IPS-11a (cell line): ENCODE measurements around the gene SRSF12.
"Not testable (repeated sequence)": the region's sequence is repeated elsewhere in the genome, so short reads cannot be mapped to it uniquely, and the experiment has no call there.

Experiments used
- H3K4me3 ChIP-seq: one replicate; pipeline ENCODE4 v1.5.1; 2013; ENCODE audit warnings: low read depth, low read length, control low read depth

The SRSF12 gene

DNA sequence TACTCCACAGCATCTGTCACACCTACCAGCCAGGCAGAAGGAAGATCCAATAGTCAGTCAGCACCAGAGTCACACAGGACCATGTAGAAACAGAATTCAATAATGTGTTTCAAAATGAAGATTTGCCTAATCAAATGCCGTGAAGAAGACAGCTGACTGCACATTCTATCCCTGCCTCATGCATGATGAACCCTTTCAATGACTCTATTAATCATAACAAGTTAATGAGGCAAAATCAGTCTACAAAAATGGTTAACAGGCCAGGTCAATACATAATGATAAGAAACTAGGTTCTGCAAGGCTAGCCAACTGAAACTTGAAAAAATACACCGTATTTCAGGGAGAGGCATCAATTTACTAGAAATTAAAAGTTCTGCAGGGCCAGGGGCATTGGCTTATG lies 44.0 kb downstream of the SRSF12 start:
- no peak overlapping the region for H3K4me3 ChIP-seq

DNA sequence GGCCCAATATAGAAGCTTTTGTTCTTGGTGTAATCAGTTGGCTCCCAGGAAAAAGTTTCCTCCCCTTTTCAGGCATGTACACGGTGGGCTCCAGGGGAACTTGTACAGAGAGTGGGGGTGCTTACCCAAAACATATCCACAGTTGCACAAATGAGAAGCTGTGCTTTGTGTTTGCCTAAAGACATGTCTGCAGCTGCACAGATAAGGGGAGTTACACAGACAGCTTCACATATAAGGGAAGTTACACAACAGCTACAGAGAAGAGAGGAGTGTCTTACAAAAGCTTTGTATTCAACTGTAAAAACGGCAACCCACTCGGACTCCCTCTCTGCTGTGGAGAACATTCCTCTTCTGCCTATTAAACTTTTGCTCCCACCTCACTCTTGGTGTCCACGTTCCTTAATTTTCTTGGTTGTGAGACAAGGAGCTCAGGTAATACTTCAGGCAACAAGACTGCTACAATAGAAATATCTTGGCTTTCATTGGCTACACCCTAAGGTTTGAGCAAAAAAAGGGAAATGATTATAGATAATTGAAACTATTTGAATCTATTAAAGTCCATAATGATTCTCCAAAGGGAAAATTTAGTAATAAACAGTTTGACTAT lies 44.8 kb downstream of the SRSF12 start:
- H3K4me3 ChIP-seq = no peak overlapping the region

- no peak overlapping the region for H3K4me3 ChIP-seq
Measured at GRCh38 chr6:89071036-89071435, 46.8 kb downstream of the SRSF12 start.

DNA sequence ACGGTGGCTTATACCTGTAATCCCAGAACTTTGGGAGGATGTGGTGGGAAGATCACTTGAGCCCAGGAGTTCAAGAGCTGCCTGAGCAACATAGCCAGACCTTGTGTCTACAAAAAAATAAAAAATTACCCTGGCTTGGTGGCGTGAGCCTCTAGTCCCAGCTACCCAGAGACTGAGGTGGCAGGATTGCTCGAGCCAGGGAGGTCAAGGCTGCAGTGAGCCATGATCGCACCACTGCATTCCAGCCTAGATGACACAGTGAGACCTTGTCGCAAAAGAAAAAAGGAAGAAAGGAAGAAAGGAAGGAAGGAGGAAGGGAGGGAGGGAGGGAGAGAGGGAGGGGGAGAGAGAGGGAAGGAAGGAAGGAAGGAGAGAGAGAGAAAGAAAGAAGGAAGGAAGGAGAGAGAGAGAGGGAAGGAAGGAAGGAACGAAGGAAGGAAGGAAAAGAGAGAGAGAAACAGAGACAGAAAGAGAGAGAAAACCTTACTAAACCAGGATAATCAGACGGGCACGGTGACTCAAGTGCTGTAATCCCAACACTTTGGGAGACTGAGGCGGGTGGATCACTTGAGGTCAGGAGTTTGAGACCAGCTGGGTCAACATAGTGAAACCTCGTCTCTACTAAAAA lies 48.2 kb downstream of the SRSF12 start:
- H3K4me3 ChIP-seq = no peak overlapping the region

- no peak overlapping the region for H3K4me3 ChIP-seq
Measured at GRCh38 chr6:89068695-89069094, 49.2 kb downstream of the SRSF12 start.

- no peak overlapping the region for H3K4me3 ChIP-seq
Measured at GRCh38 chr6:89067796-89068195, 50.1 kb downstream of the SRSF12 start.

GRCh38 chr6:89066940-89067646 lies 50.8 kb downstream of the SRSF12 start:
- no peak overlapping the region for H3K4me3 ChIP-seq

DNA sequence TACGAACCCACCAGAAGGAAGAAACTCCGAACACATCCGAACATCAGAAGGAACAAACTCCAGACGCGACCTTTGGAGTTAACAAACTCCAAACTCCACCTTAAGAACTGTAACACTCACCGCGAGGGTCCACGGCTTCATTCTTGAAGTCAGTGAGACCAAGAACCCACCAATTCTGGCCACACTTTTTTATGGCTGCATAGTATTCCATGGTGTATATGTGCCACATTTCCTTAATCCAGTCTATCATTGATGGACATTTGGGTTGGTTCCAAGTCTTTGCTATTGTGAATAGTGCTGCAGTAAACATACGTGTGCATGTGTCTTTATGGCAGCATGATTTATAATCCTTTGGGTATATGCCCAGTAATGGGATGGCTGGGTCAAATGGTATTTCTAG lies 51.8 kb downstream of the SRSF12 start:
- not testable (repeated sequence) for H3K4me3 ChIP-seq

DNA sequence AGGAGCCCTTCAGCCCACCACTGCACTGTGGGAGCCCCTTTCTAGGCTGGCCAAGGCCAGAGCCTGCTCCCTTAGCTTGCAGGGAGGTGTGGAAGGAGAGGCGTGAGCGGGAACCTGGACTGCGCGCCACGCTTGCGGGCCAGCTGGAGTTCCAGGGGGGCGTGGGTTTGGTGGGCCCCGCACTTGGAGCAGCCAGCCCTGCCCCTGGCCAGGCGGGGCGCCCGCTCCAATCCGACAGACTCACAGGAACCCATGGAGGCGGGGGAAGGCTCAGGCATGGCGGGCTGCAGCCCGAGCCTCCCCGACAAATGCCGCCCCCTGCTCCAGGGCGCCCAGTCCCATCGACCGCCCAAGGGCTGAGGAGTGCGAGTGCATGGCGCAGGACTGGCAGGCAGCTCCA lies 52.9 kb downstream of the SRSF12 start:
- H3K4me3 ChIP-seq = not testable (repeated sequence)

- H3K4me3 ChIP-seq = no peak overlapping the region
Measured at GRCh38 chr6:89063881-89064280, 54.0 kb downstream of the SRSF12 start.

- no peak overlapping the region for H3K4me3 ChIP-seq
Measured at GRCh38 chr6:89059227-89059626, 58.6 kb downstream of the SRSF12 start.

DNA sequence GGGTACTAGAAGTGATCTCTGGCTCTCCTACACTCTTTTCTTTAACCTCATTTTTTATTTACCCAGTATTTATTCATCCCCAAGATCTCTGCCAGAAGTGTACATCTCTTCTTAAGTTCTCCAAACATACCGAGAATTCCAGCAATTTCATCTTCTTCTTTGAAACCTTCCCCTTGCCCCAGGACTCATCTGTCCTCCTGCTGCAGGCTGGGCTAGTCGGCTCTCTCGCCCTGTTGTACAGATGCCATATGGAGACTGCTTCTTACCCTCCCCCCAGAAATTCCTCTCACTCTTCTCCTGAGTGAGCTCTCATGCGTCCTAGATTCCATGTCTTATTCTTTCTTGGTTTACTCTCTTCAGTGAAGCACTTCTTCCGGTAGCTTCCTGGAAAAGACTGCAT lies 59.2 kb downstream of the SRSF12 start:
- no peak overlapping the region for H3K4me3 ChIP-seq

GRCh38 chr6:89057759-89058158 lies 60.1 kb downstream of the SRSF12 start:
- no peak overlapping the region for H3K4me3 ChIP-seq

GRCh38 chr6:89054208-89054607 lies 63.7 kb downstream of the SRSF12 start:
- no peak overlapping the region for H3K4me3 ChIP-seq

DNA sequence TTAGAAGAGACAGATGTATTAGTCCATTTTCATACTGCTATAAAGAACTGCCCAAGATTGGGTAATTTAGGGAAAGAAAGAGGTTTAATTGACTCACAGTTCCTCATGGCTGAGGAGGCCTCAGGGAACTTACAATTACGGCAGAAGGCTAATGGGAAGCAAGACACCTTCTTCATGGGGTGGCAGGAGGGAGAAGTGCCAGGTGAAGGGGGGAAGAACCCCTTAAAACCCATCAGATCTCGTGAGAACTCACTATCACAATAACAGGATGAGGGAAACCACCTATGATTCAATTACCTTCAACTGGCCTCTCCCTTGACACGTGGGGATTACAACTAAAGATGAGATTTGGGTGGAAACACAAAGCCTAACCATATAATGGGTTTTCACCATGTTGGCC lies 66.2 kb downstream of the SRSF12 start:
- no peak overlapping the region for H3K4me3 ChIP-seq

- no peak overlapping the region for H3K4me3 ChIP-seq
Measured at GRCh38 chr6:89050697-89051096, 67.2 kb downstream of the SRSF12 start.

GRCh38 chr6:89050155-89050554 lies 67.7 kb downstream of the SRSF12 start:
- H3K4me3 ChIP-seq = no peak overlapping the region

DNA sequence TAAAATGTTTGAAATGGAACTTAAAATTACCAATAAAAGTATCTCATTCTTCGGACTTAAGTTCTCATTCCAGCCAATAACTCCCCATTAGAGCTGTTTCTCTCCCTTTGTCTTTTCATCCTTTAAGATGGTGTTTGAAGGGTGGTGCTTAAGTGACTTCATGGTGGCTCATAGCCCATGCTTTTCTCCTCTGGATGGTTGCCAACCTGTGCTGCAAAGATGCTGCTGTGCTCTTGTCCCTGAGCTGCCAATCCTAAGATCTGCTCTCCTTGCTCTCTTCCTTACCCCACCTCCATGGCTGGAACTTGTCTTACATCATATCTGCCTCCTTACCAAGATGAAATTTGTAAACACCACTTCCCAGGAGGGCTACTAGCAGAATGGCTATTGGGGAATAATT lies 68.9 kb downstream of the SRSF12 start:
- no peak overlapping the region for H3K4me3 ChIP-seq

DNA sequence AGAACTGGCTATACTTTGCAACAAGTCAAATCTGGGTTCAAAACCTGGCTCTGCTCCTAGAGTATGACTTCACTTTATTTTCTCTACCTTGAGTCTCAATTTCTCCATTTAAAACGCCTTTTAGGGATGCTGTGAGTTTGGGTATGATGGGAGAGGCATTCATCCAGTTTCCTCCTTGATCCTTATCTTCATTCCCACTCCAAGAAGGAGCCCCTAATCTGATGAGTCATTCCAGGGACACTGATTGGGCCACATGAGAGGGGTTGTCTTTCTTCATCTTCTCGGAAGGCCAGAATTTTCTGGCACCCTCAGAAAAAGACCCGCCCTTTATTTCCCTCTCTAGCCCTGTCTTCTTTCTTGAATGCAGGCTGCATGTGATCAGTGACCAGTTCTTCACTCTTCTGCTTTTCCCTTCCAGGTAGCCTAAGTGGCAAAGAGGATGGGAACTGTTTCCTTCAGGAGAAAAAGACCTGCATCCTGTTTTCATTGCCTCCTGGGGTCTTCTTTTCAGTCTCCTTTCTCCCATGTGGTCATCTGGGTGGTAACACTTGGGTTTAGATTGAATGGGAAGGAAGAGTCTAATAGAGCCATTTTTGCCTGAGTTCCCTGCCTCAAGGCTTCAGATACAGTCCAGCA lies 69.5 kb downstream of the SRSF12 start:
- no peak overlapping the region for H3K4me3 ChIP-seq

- H3K4me3 ChIP-seq = no peak overlapping the region
Measured at GRCh38 chr6:89047473-89047872, 70.4 kb downstream of the SRSF12 start.
